Activated CD4-positive, alpha-beta T cell treated with anti-CD3 and anti-CD28 coated beads for 1 hour (primary cell): Measurements from ENCODE around the gene ORAI1.
A peak's percentile ranks its signal among the peaks of the same experiment; 100 is the strongest.
"Not testable (repeated sequence)": the region's sequence is repeated elsewhere in the genome, so short reads cannot be mapped to it uniquely, and the experiment has no call there.

Experiments used
- DNase-seq: peaks from one replicate; pipeline ENCODE4 v3.0.0-alpha.2; 2020

The ORAI1 gene

DNA sequence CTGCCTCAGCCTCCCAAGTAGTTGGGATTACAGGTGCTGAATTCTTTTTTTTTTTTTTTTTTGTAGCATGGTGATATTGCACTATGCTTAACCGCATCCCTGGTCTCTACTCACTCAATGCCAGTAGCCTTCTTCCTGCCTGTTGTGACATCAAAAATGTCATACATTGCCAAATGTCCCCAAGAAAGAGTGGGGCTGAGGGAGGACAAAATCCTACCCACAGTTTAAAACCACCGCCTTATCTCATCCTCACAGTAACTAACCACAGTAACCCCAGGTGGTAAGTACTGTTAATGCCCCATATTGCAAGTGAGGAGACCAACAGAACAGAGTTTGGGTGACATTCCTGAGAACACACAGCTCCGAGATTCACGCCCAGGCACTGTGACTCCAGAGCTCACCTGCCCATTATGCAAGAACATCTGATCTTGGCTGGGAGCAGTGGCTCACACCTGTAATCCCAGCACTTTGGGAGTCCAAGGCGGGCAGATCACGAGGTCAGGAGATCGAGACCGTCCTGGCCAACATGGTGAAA is 23.6 kb downstream of the ORAI1 start:
- DNase-seq, result no peak

DNA sequence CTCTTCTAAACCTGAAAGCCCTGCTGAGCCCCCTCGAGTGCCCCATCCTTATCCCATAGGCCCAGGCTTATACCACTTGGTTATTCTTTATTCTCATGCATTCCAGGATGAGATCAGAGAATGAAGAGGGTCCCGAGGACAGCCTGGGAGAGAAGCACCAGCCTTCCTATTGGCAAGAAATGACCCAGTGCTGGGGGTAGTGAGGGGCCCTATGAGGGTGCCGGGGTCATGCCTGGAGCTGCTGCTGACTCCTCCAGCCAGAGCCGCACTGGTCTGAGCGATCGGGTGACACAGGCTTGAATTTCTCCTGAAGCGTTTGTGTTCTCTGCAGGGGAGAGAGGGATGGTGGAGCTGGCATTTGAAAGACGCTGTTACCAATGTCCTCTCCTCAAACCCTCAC is 25.0 kb downstream of the ORAI1 start:
- no peak for DNase-seq

DNA sequence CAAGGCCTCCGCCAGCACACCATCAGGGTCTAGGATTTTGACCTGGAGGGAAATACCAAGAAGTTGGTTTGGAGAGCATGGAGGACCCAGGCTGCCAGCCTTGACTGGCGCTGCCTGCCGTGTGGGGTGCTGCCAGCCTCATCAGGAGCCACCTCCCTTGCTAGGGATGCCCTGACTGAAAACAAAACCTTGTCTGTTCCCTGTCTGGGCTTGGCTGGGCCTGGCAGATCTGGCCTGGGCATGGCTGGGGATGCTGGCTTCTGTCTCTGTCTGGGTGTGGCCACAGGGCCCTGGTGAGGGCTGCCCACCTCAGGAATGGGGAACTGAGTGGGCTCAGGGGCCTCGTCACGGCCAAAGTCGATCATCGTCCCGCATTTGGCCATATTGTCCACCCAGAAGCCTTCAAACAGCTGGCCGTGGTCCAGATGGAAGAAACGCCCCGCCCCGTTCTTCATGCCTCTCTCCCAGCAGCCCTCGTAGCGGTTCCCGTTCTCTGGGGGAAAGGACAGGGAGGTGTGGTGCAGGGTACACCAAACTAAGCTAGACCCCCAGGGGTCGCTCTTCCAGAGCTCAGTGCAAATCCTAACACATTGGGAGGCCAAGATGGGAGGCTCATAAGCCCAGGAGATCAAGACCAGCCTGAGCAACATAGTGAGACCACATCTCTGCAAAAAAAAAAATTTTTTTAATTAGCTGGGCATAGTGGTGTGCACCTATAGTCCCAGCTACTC is 26.6 kb downstream of the ORAI1 start:
- no peak for DNase-seq

DNA sequence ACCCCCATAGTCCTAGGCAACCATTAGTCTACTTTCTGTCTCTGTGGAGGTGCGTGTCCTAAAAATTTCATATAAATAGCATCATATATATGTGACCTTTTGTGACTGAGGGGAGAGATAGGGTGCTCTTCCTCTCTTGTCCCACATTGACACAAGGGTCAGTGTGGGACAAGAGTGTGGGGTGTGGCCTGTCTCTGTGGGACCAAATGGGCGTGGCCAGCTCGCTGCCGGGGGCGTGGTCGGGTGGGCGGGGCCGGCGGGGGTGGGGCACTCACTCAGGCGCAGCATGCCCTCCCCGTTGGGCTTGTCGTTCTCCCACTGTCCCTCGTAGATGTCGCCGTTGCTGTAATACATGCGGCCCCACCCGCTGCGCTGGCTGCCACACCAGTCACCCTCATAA is 27.7 kb downstream of the ORAI1 start:
- no peak for DNase-seq

DNA sequence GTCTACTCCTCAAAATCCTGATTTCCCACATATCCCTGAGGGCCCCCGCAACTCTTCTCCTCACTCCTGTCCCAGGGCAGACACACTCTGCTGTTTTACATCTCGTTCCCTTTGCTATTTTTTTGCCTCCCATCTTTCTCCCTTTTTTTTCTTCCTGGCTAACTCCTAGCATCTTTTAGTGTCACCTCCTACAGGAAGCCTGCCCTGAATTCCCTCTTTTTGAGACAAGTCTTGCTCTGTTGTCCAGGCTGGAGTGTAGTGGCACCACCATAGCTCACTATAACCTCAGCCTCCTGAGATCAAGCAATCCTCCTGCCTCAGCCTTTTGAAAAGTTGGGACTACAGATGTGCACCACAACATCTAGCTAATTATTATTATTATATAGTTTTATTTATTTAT is 29.8 kb downstream of the ORAI1 start:
- no peak for DNase-seq

DNA sequence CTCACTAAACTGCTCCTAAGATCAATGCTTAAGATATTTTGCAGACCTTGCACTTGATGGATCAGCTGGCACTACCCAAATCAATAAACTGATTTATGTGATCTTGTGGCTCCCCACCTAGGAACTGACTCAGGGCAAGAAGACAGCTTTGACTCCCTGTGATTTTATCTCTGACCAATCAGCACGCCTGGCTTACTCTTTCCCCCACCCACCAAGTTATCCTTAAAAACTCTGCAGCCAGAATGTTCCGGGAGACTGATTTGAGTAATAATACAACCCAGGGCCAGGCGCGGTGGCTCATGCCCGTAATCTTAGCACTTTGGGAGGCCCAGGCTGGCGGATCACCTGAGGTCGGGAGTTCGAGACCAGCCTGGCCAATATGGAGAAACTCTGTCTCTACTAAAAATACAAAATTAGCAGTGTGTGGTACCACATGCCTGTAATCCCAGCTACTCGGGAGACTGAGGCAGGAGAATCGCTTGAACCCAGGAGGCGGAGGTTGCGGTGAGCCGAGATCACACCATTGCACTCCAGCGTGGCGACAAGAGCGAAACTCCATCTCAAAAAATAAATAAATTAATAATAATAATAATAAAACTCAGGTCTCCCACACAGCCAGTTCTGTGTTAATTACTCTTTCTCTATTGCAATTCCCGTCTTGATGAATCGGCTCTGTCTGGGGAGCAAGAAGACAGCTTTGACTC is 31.1 kb downstream of the ORAI1 start:
- no peak for DNase-seq

DNA sequence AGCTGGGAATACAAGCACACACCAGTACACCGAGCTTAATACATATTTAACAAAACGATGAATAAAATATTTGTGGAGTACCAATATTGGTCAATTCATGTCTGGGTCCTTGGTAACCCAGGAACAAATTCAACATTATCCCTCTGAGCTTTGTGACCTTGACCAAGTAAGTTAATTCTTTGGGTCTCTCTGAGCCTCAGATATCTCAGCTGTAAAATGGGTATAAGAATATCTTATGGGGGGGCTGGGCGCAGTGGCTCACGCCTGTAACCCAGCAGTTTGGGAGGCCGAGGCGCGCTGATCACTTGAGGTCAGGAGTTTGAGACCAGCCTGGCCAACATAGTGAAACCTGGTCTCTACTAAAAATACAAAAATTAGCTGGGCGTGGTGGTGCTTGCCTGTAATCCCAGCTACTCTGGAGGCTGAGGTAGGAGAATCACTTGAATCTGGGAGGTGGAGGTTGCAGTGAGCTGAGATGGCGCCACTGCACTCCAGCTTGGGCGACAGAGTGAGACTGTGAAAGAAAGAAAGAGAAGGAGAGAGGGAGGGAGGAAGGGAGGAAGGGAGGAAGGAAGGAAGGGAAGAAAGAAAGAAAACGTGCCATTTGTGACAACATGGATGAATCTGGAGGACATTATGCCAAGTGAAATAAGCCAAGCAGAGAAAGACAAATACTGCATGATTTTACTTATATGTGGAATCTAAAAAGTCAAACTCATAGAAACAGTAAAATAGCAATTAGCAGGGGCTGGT is 35.2 kb downstream of the ORAI1 start:
- DNase-seq, result not testable (repeated sequence)

DNA sequence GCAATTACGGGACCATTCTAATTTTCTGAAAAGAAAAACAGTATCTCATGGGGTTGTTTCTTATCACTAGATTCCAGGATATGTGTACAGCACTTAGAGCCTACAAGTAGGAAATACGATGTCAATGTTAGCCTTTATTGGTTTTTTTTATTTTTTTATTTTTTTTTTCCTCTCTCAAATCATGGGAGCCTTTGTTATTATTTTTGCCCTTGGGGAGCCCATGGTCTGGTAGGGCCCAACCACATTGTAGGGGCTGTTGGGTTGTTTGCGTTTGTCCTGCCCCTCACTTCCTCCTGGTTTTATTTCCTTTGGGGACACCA is 37.2 kb downstream of the ORAI1 start:
- no peak for DNase-seq

DNA sequence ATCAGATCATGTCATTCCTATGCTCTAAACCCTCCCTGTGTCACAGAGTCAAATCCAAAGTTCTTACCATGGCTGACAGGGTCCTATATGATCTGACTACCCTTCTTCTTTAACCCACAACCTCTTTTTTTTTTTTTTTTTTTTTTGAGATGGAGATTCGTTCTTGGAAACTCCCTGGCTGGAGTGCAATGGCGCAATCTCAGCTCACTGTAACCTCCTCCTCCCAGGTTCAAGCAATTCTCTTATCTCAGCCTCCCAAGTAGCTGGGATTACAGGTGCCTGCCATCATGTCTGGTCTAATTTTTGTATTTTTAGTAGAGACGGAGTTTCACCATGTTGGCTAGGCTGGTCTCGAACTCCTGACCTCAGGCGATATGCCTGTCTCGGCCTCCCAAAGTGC is 40.5 kb downstream of the ORAI1 start:
- DNase-seq, result not testable (repeated sequence)

DNA sequence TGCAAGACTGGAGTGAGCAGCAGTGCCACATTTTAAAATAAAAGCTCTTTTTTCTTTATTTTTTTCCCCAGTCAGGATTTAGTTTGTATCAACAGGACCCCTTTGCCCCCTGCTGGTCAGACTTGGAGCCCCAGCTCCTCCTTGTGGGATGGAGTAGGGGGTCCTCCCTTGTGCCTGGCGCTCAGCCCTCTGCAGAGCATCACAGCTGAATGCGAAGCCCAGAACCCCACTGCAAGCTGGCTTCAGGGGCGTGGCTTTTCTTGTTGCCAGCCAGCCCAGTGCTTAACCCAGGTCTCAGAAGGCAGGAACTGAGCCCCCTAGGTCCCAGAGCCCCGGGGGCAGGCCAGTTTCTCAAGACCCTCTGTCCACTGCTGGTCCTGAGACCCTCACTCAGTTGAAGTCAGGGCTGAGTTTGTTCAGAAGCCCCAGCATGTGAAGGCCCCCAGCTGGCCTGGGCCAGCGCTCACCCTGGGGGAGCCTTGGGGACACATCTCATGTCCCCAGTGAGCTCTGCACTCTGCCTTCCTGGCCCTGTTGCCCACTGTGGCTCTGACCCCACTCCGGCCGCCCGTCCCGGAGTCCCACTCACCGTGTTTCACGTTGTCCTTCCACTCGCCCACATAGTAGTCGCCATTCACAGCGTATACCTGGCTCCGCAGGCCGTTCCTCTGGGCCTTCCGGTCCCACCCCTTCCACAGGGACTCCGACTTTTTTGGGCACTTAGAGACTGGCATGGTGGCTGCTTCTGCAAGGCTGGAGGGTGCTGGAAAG is 42.6 kb downstream of the ORAI1 start:
- DNase-seq, result peak; percentile 47

DNA sequence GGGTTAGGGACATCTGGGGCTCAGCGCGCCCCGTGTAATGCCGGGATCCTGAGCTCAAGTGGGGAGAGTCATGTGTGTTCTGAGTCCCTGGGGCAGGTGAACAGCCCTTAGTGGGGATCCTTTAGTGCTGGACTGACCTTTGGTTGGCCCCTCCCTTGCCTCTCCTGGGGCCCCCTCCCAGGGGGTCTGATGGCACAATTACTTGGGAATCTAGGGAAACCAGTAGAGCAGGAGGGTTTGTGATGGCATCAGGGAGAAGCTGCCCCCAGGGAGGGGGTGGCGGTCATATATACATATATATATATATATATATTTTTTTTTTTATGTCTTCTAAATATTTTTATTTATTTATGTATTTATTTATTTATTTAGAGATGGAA is 43.2 kb downstream of the ORAI1 start, which contains the start of gene MORN3:
Gene MORN3, minus strand, starts transcription at position 134 of the 380 bp plus-strand sequence. CDS start 171 bp downstream, outside the sequence.
- no peak for DNase-seq

DNA sequence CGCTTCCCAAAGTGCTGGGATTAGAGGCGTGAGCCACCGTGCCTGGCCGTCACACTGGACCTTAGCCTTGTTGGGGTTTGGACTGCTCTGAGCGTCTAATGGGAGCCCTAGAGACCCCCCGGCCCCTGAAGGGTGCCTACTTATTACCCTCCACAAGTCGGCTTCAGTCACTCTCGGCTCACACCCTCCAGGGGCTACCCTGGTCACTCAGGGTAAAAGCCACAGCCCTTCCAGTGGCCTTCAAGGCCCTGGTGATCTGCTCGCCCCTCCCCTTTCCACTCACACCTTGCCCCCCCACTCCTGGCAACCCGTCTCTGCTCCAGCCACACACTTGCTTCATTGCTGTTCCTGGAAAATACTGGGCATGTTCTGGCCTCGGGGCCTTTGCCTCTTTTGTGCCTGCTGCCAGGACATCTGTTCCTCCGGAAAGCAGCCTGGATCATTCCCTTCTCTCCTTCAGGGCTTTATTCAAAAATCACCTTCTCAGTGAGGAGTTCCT is 46.7 kb downstream of the ORAI1 start:
- DNase-seq, result no peak

DNA sequence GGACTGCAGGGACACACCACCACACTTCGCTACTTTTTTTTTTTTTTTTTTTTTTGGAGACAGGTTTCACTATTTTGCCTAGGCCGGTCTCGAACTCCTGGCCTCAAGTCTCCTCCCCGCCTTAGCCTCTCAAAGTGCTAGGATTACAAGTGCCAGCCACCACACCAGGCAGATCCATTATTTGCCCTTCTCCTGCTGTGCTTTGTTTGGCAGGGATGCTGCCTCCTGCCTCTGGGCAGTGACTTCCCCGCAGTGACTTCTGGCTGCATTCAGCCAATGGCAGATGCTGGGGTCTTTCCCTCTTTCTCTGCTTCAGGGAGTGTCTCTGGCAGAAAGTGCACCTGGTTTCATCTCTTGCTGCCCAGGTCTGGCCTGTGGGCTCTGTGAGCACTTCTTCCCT is 49.9 kb downstream of the ORAI1 start:
- DNase-seq, result no peak

DNA sequence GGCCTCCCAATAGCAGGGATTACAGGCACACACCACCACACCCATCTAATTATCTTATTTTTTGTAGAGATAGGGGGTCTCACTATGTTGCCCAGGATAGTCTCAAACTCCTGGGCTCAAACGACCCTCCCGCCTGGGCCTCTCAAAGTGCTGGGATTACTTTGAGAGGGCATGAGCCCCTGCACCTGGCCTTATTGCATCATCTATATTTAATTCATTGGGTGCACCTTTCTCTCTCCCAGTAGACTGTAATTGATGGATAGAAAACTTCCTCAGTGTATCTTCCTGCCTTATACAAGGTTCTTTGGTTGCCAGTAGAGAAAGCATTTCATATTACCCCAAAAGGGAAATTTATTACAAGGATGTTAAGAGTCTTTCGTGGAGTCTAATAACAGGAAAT is 52.0 kb downstream of the ORAI1 start:
- DNase-seq, result no peak

DNA sequence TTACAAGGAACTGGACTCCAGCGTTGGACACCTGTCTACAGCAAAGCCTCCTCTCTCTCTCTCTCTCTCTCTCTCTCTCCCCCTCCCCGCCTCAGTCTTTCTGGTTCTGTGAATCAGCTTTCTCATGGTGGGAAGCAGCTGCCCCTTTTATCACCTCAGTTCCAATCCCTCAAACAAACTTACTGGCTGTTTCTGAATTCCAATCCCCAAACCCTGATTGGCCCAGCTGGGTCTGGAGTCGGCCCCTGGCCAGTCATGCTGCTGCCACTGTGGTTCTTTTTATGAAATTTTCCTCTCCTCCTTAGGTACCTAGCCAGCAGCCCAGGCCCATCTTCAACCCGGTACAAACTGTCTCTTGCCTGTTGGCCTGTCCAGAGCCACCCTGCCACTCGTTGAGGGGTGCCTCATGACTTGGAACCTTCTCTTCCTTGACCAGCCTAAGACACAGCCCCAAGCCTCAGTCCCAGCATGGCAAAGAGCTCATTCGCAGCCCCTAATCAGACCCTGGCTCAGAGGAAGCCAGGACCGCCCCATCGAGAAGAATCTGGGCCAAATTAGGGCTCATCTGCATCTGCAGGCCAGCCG is 52.5 kb downstream of the ORAI1 start:
- no peak for DNase-seq

DNA sequence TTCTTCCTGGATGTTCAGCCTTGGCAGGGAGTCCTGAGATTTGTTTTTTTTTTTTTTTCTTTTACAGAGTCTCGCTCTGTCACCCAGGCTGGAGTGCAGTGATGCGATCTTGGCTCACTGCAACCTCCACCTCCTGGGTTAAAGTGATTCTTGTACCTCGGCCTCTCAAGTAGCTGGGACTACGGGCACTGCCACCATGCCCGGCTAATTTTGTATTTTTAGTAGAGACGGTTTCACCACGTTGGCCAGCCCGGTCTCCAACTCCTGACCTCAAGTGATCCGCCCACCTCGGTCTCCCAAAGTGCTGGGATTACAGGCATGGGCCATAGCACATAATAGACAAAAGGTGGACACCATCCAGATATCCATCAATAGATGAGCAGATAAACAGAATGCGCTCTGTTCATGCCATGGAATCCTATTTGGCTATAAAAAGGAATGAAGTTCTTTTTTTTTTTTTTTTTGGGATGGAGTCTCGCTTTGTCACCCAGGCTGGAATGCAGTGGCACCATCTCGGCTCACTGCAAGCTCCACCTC is 53.4 kb downstream of the ORAI1 start:
- DNase-seq, result not testable (repeated sequence)

DNA sequence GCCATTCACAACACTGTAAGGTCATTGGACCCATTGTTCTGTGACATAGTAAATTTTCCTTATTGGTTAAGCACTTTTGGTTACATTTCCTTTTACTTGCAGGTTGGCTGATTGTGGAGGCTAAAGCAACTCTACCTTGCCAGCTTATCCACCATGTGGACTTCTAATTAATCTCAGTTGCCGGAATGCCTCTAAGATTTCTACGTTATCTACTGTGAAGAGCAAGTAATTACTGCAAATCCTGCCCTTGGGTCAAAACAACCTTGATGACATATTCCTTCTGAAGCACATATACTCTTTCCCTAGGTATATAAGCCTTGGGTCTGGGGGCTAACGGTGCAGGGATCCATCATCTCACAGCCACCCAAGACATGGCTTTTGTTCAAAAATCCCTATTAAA is 62.6 kb downstream of the ORAI1 start:
- no peak for DNase-seq

DNA sequence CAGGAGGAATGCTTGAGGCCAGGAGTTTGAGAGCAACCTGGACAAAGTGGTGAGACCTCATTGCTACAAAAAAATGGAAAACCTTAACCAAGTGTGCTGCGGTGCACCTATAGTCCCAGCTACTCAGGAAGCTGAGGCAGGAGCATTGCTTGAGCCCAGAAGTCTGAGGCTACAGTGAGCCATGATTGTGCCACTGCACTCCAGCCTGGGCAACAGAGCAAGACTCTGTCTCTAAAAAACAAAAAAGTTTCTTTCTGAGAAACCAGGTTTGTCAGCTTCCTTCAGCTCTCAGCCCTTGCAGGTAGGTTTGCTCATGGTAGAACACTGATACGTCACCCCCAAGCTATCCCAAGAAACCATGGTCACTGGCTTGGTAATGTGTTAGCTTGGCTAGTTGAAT is 63.1 kb downstream of the ORAI1 start:
- DNase-seq, result no peak
